GM19397 (cell line): ENCODE data around the gene TCEANC.
"Not testable (repeated sequence)": the region's sequence is repeated elsewhere in the genome, so short reads cannot be mapped to it uniquely, and the experiment has no call there.

Experiments
- ATAC-seq: cut with Tn5 transposase; IDR thresholded peaks from one replicate; pipeline ENCODE4 v1.9.1; 2021; ENCODE audit warnings: mild to moderate bottlenecking, moderate library complexity; ENCODE audit not compliant: unreplicated experiment

The TCEANC gene

GRCh38 chrX:13652850-13653693 lies at the start of gene TCEANC:
Gene TCEANC (plus strand): TSS chrX:13653141. CDS start chrX:13662509, 9,368 bp downstream.
- peak; percentile 96 for ATAC-seq

DNA sequence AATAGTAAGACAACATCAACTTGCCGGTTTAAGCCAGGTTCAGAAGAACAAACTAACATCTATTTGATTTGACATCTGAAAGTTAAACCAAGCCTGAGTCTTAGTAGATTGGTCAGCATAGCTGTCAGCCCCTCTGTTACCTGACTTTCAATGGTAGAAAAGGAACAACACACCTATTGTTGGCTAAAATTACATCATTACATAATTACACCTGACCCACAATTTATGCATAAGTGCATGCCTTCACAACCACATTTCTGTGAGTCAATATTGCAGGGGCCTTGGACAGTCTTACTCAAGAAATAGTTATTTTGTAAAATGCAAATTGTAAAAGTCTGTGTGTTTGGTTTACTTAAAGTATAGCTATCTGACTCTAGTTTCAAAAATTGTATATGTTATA lies 47.3 kb upstream of the TCEANC start:
- ATAC-seq, result no peak

- no peak for ATAC-seq
Measured at GRCh38 chrX:13607331-13607995, 45.5 kb upstream of the TCEANC start.

DNA sequence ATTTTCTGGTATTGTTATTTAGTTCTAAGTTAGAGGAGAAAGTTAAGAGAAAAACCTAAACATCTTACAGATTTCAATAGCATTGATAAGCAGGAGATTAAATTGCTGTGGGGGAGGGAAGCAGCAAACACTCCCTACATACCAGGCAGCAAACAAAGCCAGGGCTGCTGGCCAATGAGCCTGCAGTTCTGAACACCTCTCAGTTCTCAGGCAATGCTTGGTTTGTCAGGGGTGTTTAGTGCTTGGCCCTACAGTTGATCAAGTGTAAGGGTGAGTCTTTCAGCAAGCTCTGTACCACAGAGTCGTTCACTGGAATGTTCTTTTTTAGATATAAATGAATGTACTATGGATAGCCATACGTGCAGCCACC lies 45.0 kb upstream of the TCEANC start:
- ATAC-seq, result no peak

DNA sequence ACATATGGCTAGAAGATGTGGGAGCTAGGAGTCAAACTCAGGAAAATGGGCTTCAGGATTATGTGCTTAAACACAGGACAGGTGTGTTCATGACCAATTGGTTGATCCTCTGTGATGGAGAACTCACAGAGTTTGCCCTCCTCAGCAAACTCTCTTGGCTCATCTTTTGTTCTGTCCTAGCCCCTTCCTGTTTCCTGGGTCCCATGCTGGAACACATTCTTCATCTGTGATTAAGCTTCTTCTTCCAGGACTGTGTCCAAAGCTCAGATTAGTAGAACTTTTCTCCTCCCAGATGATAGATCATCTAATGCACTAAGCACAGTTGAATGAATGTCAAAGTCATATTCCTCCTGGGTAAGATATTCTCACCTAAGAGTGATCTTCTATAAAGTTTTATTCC lies 38.8 kb upstream of the TCEANC start:
- ATAC-seq, result no peak

DNA sequence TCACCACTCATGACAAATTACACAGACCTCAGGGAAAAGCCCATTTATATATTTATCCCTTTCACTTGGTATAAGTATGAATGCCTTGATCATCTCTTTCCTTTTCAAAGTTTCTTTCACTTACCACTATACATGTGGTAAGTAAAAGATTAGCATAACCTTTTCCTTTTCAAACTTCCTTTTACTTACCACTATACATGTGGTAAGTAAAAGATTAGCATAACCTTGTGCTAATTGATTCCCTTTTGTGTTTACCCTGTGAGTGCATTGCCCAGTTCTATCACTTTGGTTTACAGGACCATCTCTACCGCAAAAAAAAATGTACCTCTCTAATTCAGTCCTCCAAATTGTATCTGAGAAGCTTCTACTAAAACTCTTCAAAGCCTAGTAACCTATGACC lies 32.7 kb upstream of the TCEANC start:
- ATAC-seq, result no peak

DNA sequence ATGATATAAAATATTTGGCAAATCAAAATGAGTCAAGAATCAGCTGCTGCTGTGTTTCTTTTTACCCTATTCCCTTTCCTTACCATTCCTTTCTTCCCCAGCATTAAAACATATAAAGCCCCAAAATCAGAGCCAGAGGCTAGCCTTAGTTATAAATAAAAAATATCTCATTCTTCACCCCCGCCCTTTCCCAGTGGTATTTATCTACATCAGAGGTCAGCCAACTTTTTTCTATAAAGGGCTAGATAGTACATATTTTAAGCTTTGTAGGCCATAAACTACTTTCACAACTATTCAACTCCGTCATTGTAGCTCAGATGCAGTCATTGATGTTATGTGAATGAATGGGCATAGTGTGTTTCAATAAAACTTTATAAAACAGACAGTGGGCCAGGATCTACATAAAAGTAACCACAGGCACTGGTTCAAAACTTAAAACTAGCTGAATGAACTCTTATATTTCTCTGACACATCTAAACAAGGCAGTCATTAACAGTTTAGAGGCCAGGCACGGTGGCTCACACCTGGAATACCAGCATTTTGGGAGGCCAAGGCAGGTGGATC lies 30.5 kb upstream of the TCEANC start:
- ATAC-seq, result no peak

DNA sequence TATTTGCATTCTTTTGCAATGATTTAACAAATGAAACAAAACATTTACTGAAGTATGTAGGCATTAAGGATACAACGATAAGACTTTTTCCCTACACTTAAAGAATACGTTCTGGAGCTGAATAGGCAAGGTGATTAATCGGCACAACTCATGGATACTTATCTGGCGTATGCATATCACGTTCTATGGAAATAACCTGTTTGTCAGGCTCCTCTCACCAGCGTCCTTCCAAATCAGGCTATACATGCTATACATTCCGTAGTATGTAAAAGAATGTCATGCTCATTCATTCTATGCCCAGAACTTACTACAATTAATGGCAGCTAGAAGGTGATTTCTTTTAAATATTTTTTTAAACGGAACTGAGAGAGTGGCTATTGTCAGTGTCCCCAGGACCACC lies 25.6 kb upstream of the TCEANC start:
- no peak for ATAC-seq

GRCh38 chrX:13637224-13637623 lies 15.7 kb upstream of the TCEANC start:
- not testable (repeated sequence) for ATAC-seq

DNA sequence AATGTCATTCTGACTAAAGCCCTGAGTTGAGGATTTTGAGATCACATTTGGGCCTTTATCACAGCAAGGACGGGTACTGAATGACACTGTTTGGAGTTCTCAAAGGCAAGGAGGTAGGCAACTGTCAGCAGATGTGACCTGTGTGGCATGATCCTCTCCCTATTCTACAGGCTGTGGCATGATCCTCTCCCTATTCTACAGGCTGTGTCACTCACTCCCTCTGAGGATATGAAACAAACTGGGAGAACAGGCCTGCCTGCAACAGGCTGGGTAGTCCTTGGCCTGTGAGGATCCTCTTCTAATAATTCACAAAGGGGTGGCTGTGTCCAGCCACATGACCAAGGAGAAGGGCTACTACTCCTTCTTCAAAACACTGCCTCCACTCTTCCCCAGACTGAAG lies 14.9 kb upstream of the TCEANC start:
- ATAC-seq, result no peak

DNA sequence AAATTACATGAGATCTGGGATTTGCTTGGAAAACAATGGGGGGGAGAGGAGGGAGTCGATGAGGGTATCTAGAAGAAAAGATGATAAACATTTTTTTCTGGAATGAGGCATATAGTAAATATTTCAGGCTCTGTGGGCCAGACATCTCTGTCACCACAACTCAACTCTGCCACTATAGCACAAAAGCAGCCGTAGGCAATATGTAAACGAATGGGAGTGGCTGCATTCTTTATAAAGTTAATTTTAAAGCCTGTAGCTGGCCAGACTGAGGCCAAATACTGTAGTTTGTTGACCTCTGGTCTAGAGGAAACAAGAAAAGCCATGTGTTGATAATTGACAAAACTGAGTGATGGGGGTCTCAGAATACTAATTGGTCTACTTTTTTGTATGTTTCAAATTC lies 14.1 kb upstream of the TCEANC start:
- ATAC-seq, result no peak

GRCh38 chrX:13641684-13642083 lies 11.3 kb upstream of the TCEANC start:
- ATAC-seq, result not testable (repeated sequence)

DNA sequence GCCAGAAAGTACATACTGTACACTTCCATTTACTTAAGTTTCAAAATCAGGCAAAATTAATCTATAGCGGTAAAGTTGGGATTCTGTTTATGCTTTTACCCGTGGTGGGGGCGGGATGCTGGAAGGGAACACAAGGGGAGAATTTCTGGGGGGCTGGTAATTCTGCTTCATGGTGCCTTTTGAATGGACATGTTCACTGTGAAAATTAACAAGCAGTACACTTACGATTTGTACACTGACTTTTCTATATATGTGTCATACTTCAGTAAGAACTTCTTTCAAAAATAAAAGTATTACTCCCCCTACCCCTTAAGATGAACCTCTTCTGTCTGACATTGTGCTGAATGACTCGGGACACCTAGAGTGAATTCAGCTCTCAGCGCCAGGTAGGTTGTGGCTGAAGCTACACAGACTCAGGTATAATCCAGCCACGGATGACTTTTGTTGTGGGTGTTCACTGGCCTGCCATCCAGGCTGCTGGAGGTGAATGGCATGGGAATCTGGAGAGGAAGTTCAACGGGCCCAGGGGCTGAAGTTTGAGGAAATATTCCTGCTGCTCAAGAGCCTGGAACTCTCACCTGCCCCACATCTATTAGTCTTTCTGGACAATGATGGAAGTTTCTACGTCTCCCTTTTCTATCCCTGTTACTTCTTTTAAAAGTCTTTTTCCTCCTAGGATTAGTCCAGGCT lies 7.3 kb upstream of the TCEANC start:
- no peak for ATAC-seq

GRCh38 chrX:13646154-13646549 lies 6.8 kb upstream of the TCEANC start:
- no peak for ATAC-seq

DNA sequence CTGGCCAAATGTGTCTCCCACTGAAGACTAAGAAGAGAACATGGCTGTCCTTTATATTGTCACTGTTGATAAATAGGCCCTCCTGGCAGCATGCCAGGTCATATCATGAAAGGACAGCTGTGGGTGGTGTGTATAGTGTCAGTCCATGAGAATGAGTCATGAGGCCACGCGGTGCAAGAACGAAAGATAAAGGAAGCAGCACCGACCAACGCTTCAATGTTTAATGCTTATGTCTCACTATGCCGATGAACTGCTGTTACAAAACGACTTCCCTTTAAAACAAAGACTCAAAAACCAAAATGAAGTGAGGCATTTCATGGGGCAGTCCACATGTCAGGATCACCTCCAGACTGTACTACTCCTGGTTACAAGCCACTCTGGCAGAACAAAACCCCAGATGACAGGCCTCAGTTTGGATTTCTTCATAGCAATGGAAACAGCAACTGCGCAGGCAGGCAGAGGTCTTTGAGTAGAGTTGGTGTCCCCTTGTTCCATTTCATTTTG lies 5.2 kb upstream of the TCEANC start:
- ATAC-seq, result no peak

DNA sequence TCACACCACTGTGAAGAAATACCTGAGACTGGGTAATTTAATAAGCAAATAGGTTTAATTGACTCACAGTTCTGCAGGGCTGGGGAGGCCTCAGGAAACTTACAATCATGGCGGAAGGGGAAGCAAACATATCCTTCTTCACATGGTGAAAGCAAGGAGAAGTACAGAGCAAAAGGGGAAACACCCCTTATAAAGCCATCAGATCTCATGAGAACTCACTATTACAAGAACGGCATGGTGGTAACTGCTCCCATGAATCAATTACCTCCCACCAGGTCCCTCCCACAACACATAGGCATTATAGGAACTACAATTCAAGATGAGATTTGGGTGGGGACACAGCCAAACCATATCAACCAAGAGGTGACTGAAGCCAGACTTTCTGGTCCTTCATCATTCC lies 4.6 kb upstream of the TCEANC start:
- not testable (repeated sequence) for ATAC-seq

- no peak for ATAC-seq
Measured at GRCh38 chrX:13649838-13650237, 3.1 kb upstream of the TCEANC start.

GRCh38 chrX:13650318-13650717 lies 2.6 kb upstream of the TCEANC start:
- ATAC-seq, result no peak

GRCh38 chrX:13651150-13651549 lies 1.8 kb upstream of the TCEANC start:
- no peak for ATAC-seq

DNA sequence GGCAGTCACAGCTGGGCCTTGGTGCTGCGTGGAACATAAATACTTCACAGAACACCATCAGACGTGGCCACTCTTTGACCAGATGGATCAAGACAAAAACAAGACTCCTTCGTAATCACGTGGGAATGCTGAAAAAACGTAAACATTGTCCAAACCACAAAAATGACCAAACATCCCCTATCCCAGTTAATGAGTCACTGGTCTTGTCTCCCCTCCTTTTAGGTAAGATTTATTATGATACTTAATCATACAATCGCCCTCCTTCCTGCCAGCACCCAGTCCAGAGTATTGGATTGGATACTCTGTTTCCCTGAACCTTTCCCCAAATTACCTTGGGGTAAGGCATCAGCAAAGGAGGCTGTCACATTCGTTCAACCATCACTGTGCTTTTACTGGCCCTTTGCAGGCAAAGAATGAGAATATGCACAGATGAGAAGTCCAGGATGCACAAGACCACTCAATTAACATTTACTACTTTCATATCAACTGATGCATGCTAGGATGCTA lies 601 bp upstream of the TCEANC start:
- ATAC-seq, result peak; percentile 3

DNA sequence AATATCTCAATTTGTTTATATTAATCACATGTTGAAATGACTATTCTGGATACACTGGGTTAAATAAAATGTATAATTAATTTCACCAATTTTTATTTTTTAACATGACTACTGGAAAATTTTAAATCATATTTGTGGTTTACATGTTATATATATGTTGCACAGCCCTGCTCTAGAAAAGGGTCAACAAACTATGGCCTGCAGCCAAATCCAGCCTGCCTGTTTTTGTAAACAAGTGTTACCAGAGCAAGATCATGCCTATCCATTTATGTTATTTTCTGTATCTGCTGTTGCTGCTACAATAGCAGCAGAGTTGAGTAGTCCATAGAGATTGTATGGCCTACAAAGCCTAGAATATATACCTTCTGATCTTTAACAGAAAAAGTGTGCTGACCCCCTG lies 1.2 kb downstream of the TCEANC start:
- no peak for ATAC-seq
